Superior temporal gyrus (tissue), 1 donor: ENCODE results near the gene ABITRAM.
"Not testable (repeated sequence)": the region's sequence is repeated elsewhere in the genome, so short reads cannot be mapped to it uniquely, and the experiment has no call there.

Source experiments
- DNase-seq: peaks from one replicate; pipeline ENCODE4 v3.0.0-alpha.2; 2016; ENCODE audit errors: extremely low spot score

ABITRAM gene

DNA sequence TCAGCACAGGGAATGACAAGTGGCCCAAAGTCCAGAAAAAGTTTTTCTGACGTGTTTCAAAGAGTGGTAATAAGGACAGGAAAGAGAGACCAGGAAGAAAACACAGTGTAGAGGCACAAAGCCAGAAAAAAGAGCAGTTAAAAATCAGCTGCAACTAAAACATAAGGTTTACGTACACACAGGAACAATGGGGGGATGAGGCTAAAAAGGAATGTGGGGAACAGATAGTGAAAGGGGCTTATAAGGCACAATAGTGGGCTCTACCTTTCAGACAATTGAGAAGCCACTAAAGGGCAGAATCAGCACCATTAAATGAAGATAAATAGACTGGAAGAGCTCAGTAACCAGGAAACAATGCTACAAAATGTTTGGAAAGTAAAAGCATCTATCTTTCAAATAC, 5.8 kb upstream of the ABITRAM start:
- DNase-seq, result no peak

DNA sequence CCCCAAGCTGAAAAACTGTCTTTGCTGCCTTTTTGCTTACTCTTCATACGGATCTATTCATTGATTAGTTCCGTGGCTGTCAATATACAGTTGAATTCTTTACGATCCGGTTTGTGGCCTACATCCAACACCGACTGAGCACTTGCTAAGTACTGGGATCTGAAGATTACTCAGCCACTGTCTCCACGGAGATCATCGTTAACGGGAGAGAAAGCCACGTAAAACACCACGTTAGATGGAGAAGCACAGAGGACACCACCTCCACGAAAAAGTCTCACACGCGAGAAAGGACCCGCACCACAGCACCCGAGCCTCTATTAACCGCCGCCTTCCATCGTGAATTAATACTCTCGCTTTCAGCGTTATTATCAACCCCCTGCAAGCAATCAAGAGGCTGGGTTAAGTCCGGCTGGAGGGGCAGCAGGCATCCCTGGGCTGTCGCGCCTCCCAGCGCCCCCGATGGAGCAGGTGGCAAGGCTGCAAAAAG, 926 bp upstream of the ABITRAM start:
- peak; percentile 26 for DNase-seq

DNA sequence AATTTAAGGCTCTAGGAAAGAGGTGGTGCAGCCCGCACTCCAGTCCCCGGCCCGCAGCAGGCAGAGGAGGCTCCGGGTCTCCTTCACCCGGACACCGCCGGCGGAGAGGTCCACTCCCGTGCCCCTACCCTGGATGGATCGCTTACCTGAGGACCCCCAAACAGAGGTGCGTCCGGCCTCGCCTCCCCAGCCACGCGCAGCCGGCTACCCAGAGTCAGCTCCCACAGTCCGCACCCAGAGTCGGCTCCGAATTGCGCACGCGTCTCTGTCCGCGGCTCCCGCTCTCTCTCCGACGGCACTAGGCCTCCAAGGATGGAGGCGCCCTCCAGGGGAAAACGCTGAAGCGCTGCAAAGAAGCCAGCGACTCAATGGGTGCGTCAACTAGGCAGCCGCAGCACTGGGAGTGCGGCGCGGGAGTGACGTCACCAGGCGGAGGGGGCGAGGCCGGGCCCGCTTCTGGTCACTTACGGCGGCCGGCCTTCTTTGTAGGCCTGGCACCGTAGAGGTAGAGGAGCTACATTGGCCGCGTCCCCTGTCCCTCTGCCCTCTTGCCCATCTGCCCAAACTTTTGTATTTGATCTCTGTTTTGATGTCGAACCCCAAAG, 380 bp upstream of the ABITRAM start, which contains the start of gene ELP1:
Gene ELP1, minus strand, starts transcription at position 407 of the 605 bp plus-strand sequence. CDS start 2,978 bp downstream, outside the sequence.
- peak; percentile 93 for DNase-seq

DNA sequence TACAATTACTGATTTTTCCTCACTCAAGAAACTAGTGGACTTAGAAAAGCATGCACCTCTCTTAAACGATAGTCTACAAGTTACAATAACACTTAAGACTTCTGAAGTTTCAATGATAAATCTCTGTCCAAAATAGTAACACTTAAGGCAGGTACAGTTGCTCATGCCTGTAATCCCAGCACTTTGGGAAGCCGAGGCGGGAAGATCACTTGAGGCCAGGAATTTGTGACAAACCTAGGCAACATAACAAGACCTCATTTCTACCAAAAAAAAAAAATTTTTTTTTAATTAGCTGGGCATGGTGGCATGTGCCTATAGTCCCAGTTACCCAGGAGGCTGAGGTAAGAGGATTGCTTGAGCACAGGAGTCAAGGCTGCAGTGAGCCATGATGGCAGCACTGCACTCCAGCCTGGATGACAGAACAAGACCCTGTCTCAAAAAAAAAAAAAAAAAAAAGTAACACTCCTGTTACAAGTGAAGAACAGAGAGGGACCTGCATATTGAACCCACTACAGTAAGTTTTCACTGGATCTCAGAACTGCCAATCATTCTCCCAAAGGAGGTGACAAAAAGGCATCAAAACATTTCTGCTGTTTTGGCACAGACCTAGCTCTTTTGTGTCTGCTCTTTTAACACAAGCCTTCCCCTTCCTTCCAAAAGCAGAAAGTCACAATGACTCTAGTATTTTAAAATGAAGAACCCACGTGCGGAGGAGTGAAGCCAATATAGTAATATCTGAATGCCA, 3.5 kb downstream of the ABITRAM start:
- no peak for DNase-seq

DNA sequence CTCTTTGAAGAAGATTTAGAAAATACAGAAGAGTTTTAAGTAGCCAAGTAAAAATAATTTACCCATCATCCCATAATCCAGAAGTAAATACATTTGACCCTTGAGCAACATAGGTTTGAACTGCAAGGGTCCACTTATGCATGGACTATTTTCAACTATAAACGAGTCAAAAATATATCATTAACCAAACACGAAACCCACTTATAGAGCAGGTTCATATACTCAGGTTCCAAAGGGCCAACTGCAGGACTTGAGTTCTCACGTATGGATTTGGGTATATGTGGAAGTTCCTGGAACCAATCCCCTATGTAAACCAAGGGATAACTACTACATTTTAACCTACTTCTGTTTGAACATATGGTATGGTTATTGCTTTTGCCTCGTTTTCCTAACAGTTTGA, 5.8 kb downstream of the ABITRAM start:
- no peak for DNase-seq

DNA sequence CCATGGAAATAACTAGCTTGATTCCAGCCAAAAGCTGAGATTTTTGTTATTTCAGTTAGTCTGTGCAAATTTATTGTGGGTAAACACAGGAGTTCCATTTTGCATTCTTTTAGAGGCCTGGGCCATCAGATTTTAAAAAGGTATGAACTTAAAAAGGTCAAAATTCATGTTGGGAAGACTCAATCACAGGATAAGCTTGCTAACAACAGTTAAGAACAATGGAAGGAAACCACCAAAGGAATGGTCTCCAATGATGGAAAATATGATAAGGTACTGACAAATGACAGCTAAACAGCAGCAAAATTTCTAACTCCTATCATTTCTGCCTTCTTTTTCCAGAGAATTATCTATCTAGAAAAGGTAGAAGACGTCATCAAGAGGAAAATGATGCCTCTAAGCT, 16.0 kb downstream of the ABITRAM start:
- DNase-seq, result no peak

DNA sequence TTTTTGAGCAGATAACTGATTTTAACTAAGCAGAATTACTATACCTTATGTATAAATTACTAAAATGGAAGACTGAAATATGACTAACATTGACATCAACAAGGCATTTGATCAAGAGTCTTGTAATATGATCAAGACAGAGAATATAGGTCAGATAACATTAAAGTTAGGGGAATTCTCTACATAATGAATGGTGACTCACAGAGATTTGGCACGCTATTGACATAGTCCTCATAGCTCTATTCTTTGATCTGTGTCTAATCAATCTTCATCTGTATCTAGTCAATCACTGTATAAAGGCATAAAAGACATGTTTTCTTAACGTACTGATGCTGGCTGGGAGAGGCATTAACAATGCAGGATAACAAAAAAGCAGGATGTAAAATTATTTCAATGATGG, 17.4 kb downstream of the ABITRAM start:
- DNase-seq, result no peak

DNA sequence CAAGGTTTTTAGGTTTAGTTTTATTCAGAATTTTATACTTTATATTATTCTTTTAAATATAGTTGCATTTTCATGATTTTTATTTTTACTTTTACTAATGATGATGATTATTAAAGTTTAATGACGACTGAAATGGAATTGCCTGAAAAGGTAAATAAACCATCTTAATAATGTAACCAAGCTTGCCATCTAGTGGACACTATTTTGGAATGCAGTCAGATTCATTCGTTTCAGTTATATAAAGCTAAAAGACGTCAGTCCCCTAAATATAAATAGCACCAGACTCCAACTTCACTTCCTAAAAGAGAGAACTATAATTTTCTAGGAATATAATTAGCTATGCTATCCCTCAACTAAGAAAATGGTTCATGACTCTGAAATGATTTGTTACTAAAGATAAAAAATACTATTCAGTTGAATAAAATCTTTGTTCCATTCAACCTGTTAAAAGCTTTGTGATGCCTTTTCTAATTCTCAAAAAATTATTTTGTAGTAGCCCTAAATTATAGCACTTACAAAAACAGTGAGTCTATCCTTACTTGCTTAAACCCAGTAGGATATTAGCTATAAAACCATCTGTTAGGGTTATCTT, 19.9 kb downstream of the ABITRAM start:
- DNase-seq, result peak; percentile 89

DNA sequence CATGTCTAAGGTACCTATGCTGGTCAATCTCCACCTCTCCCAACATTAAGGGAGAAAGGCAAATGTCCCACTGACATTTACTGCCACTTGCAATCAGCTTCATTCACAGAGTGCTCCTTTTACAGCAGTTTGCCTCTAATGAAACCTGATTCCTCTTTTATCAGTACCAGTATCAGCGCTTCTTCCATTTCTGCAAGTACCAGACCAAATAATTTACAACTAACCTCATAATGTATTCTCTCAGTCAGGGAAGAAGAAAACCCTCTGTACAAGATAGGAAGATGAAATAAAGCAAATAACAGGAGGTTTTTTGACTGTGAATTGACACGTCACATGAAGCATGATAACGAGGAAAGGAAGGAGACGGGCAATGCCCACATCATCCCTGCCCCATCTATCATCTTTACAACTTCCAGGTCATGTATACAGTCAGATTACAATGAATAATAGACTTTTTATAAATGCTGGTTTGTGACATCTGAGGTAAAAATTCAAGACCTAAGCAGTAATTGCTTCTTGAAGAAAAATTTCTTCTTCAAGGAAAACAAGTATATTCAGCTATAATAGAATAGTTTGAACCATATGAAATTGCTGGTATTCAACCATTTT, 21.9 kb downstream of the ABITRAM start:
- DNase-seq, result no peak

DNA sequence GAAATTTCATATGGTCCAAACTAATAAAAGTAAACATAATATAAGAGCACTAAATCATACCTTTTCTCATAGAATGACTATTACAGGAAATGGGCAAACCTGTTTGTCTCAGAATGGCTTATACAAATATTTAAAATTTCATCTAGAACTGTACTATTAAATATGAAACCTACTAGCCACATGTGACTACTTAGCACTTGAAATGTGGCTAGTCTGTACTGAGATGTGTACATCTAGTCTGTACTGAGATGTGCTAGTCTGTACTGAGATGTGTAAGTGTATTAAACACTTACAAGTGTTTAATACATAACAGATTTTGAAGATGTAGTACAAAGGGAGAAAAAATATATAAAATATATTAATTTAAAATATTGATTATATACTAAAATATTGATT, 22.4 kb downstream of the ABITRAM start:
- no peak for DNase-seq

DNA sequence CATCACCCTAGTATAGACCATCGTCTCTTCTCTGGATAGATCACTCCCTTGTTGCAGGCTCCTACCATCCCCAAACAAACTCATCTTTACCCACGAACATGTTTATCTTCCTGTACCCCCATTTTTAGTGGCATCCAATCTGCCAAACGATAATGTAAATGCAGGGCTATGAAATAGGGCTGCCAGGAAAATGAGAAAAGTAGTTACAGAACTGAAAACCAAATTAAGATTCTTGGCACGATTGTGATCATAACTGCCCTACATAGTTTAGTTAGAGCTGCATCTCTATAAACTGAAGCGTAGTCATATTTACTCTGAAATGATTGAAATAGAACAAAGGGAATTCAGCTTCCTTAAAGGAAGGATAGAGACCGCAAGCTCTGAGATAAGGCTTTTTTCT, 26.1 kb downstream of the ABITRAM start:
- DNase-seq, result peak; percentile 22

DNA sequence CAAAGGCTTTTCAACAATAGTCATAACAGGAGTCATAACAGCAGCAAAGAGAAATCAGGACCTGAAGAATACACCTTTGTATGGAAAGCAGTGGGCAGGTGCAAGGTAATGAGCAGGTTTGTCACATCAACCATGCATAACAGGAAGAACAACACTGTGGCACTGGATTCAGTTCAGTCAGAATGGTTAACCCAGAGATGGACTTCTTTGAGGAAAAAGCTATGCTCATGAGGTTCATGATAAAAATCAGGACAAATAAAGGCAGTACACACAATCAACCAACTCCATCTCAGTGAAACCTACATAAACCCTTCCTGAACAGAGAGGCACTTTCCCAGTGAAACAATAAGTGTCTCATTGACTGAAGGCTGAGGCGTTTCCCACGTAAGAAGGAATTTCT, 27.0 kb downstream of the ABITRAM start:
- no peak for DNase-seq

DNA sequence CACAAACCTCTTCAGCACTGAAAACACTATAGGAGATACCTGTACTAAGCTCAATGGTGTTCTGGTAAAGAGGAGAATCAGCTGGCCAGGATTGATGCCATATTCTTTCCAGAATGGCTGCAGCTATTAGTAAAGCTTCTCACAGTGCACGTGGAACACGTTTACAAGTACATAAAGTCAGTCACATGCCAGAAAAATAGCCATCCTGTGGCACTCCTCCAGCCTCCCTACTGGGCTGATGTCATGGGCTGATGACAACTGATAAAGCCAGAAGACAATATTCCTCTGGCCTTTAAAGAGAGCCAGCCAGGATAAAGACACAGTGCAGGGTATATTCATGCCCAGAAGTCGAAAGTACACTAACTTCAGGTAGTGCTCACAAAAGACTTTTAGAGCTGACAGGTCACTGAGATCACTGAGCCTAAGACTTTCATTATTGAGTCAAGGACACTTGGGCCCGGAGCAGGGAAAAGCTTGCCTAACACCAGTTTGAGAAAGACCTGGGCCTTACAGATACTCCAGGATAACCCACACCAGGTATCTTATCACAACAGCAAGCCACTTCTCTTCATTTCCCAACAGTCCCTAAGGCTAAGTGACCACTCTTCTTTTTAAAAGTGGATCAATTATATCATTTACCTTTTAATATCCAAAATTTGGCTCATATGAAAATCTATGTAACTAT, 29.4 kb downstream of the ABITRAM start:
- DNase-seq, result no peak

DNA sequence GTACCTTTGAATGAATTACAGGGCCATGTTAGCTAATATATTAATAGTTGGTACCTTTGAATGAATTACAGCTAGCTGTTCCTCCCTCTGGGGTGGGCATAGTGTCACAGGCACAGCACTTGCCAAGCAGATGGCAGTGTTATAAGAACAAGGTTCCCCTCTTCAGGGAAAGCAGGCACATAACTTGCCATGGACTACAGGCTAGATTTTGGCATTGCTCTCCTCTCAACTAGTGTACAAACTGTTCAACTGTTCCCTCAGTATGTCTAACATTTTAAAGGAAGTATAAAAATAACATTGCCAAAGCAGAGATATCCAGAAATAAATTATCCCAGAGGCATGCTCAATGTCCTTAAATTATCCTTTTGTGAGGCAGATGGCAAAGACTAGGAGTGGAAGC, 33.7 kb downstream of the ABITRAM start:
- peak; percentile 76 for DNase-seq

DNA sequence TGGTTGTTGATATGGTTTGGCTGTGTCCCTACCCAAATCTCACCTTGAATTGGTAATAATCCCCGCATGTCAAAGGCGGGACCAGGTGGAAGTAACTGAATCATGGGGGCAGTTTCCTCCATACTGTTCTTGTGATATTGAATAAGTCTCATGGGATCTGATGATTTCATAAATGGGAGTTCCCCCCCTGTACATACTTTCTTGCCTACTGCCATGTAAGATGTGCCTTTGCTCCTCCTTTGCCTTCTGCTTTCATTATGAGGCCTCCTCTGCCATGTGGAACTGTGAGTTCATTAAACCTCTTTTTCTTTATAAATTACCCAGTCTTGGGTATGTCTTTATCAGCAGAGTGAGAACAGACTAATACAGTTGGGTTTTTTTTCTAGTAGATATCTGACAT, 37.2 kb downstream of the ABITRAM start:
- DNase-seq, result not testable (repeated sequence)

DNA sequence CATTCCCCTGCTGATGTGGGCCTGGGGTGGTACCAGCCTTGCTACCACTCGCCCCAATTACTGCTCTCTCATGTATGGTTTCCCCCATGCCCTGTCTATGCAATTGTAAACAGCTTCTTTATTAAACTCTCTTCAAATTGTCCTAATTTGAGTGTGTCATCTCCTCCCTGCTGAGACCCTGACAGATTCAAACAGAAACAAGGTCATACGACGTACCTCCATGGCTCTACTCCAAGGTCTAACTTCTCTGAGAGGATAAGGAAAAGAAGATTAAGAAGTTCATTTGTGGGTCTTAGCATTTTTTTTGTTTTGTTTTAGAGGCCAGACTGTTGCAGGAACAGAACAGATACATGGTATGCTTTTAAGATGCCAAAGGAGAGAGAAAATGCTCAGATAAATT, 38.0 kb downstream of the ABITRAM start:
- DNase-seq, result no peak

DNA sequence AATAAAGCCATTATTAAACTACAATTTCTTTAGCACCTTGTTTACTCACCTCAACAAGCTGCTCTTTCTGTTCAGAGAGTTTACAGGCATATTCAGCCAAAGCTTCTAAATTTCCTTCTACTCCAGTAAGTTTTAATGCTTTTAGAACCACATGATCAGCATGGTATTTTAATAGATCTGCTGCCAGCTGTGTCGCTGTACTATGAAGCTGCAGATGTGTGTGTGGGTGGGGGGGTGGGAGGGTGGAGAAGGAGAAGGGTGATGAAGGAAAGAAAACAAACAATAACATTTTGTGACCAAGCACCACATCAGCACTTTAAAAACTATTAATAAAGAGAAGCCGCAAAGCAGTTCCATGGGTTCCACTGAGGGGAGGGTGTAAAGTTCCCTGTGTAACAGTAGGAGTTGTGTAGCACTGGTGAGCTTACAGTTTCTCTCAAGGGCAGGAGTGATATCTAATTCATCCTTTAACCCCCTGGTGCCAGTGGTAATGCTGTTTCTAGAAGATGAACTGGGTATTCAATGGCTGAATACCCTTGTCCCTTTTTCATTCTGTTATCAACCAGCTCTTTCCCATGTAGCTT, 38.5 kb downstream of the ABITRAM start:
- no peak for DNase-seq

DNA sequence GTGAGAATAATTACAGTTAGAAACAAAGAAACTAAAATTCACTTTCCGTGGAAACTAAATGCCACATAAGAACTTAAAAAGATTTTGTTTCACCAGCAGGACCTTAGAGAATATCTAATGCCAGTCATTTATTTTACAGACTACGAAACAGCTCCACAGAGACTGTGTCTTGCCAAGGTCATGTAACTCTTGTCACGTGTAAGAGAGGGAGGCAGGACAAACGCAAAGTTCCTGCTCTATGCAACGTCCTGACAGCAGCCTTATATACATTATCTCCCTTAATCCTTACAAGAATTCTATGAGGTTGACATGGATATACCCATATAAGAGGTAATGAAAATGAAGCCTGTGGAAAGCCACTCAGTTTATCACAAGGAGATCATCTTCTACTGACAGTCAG, 39.7 kb downstream of the ABITRAM start:
- no peak for DNase-seq

DNA sequence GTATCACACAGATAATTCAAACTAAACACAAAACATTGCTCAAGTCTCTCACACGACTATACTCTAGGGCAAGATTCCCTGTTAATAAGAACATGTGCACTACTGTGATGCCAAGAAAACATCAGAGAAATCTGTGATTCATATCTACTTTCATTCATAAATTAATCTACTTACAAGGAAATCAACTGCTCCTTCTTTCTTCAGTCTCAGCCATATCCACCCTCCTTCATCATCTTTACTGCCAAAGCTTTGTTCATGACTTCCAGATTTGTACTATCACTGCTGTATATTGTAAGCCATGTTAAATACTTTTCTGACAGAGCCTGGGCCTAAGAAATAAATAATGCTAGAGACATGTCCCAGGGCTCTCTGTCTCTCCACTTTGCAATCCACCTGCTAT, 44.0 kb downstream of the ABITRAM start:
- DNase-seq, result no peak

DNA sequence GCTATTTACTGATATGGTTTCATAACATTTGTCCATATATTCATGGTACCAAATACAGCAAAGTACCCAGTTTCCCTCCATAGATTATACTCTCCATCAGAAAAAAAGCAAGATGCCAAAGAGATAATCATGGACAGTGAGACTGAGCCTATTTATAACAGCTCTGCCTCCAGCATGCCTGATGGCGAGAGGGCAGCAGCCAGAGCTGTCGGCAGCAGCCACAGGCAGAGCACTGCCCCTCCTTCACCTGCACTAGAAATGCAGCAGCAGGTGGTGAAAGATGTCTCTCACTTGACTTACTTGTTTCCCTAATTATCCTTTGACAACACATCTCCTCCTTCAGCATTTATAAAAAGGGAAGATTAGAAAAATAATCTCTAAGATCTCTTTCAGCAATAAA, 46.7 kb downstream of the ABITRAM start:
- DNase-seq, result no peak

DNA sequence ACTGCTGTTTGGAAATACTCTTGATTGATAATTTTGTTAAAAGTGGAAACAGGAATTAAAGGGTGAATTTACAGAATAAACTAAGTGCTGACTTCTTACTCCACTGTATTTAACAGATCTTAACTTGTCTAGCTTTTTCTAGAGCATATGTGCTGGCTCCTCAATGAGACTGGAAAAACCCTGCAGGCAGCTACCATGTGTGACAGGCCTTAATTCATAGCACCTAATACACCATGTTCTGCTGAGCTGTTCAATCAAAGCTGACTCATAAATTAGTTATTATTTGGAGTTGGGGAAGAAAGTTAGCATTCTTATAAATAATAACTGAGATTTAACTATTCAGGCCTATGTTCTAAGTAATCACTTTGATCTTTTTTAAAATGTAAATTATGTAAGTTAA, 49.7 kb downstream of the ABITRAM start:
- no peak for DNase-seq
